ENCODE results near the gene SLC2A4. TPM values are rescaled to one million over a fixed set of nuclear protein-coding genes. Genes with fewer than 3 reads are reported as not detected.

The SLC2A4 gene
- total RNA-seq, 1 donor from 2014 or later: 3.2 TPM

GRCh38 chr17:7322520-7323194 lies 41.1 kb downstream of the SLC2A4 start:
- intact Hi-C loops (cut with DNase I): no loop called here
- H3K27me3 ChIP-seq: no peaks in the 10 kb centered on the region
- H3K36me3 ChIP-seq: peaks cover 0 to 68% of the 10 kb centered on the region in 2 donors
- no peaks in the 10 kb centered on the region for H3K9me3 ChIP-seq
- H3K4me3 ChIP-seq: no peak overlapping the region
- TF ChIP-seq POLR2AphosphoS5 (IDR thresholded peaks at IDR 0.05; ENCODE audit: insufficient read depth in 1 of 2, low read depth in 1 of 2) (no peak), CTCF (IDR thresholded peaks at IDR 0.05) (no peak), POLR2A (IDR thresholded peaks at IDR 0.05) (no peak)
- H3K4me1 ChIP-seq: peaks cover 2% of the 10 kb centered on the region
- no peak for DNase-seq (ENCODE audit: extremely low spot score in 2 of 2)
- H3K27ac ChIP-seq: no peak overlapping the region

GRCh38 chr17:7323731-7324437 lies 42.4 kb downstream of the SLC2A4 start:
- H3K36me3 ChIP-seq: peaks cover 0 to 56% of the 10 kb centered on the region in 2 donors
- no peak for TF ChIP-seq POLR2A (IDR thresholded peaks at IDR 0.05)
- TF ChIP-seq CTCF (IDR thresholded peaks at IDR 0.05): peak; percentile 49 to 60 (median 56)
- H3K4me3 ChIP-seq: no peak overlapping the region
- intact Hi-C loops (cut with DNase I): no loop called here
- H3K27ac ChIP-seq: no peak overlapping the region
- H3K4me1 ChIP-seq: peaks cover 14% of the 10 kb centered on the region
- H3K9me3 ChIP-seq: no peaks in the 10 kb centered on the region
- no peak for DNase-seq (ENCODE audit: extremely low spot score in 2 of 2)
- no peaks in the 10 kb centered on the region for H3K27me3 ChIP-seq

GRCh38 chr17:7324438-7324779 lies 42.9 kb downstream of the SLC2A4 start:
- H3K27me3 ChIP-seq: no peaks in the 10 kb centered on the region
- no peak overlapping the region for H3K27ac ChIP-seq
- no peak overlapping the region for H3K4me3 ChIP-seq
- TF ChIP-seq POLR2A (IDR thresholded peaks at IDR 0.05): no peak
- TF ChIP-seq POLR2AphosphoS5 (IDR thresholded peaks at IDR 0.05; ENCODE audit: insufficient read depth in 1 of 2, low read depth in 1 of 2): no peak
- TF ChIP-seq CTCF (IDR thresholded peaks at IDR 0.05): no peak
- peaks cover 0 to 51% of the 10 kb centered on the region in 2 donors for H3K36me3 ChIP-seq
- peaks cover 14% of the 10 kb centered on the region for H3K4me1 ChIP-seq
- intact Hi-C loops (cut with DNase I): no loop called here
- no peak for DNase-seq (ENCODE audit: extremely low spot score in 2 of 2)
- H3K9me3 ChIP-seq: no peaks in the 10 kb centered on the region

GRCh38 chr17:7325031-7325528 lies 43.6 kb downstream of the SLC2A4 start:
- peaks cover 0 to 51% of the 10 kb centered on the region in 2 donors for H3K36me3 ChIP-seq
- TF ChIP-seq CTCF (IDR thresholded peaks at IDR 0.05): no peak
- TF ChIP-seq POLR2AphosphoS5 (IDR thresholded peaks at IDR 0.05; ENCODE audit: insufficient read depth in 1 of 2, low read depth in 1 of 2): no peak

GRCh38 chr17:7326186-7326585 lies 44.7 kb downstream of the SLC2A4 start:
- TF ChIP-seq CTCF (IDR thresholded peaks at IDR 0.05): no peak
- no peak for TF ChIP-seq POLR2AphosphoS5 (IDR thresholded peaks at IDR 0.05; ENCODE audit: insufficient read depth in 1 of 2, low read depth in 1 of 2)
- H3K27ac ChIP-seq: no peak overlapping the region
- no peaks in the 10 kb centered on the region for H3K9me3 ChIP-seq
- peaks cover 0 to 42% of the 10 kb centered on the region in 2 donors for H3K36me3 ChIP-seq
- H3K27me3 ChIP-seq: no peaks in the 10 kb centered on the region
- H3K4me1 ChIP-seq: peaks cover 22% of the 10 kb centered on the region
- DNase-seq (ENCODE audit: extremely low spot score in 2 of 2): no peak
- intact Hi-C loops (cut with DNase I): no loop called here
- no peak overlapping the region for H3K4me3 ChIP-seq

More at GRCh38 chr17:7325031-7325528, 43.6 kb downstream of the SLC2A4 start:
- H3K4me3 ChIP-seq: no peak overlapping the region
- no peaks in the 10 kb centered on the region for H3K9me3 ChIP-seq
- DNase-seq (ENCODE audit: extremely low spot score in 2 of 2): no peak
- intact Hi-C loops (cut with DNase I): no loop called here
- no peak overlapping the region for H3K27ac ChIP-seq
- no peaks in the 10 kb centered on the region for H3K27me3 ChIP-seq
- H3K4me1 ChIP-seq: peaks cover 14% of the 10 kb centered on the region
